8988T (cell line): ENCODE data around the gene STXBP2.

Source experiments
- DNase-seq: peaks from one replicate; pipeline ENCODE4 v3.0.0; 2011

STXBP2 gene

GRCh38 chr19:7657131-7657751 is 20.3 kb downstream of the STXBP2 start:
- DNase-seq, result no peak

GRCh38 chr19:7658219-7658686 is 21.3 kb downstream of the STXBP2 start:
- no peak for DNase-seq

- DNase-seq, result no peak
Measured at GRCh38 chr19:7661744-7662538, 25.0 kb downstream of the STXBP2 start.

- no peak for DNase-seq
Measured at GRCh38 chr19:7662657-7663056, 25.7 kb downstream of the STXBP2 start.

GRCh38 chr19:7663706-7664105 is 26.8 kb downstream of the STXBP2 start:
- DNase-seq, result no peak

GRCh38 chr19:7665076-7665475 is 28.2 kb downstream of the STXBP2 start:
- no peak for DNase-seq

GRCh38 chr19:7668842-7669241 is 31.9 kb downstream of the STXBP2 start, which contains the start of gene RETN:
Gene RETN (plus strand): TSS chr19:7669049. CDS start chr19:7669327, 278 bp downstream.
- DNase-seq, result no peak

GRCh38 chr19:7669641-7670040 is 32.7 kb downstream of the STXBP2 start:
- DNase-seq, result no peak

GRCh38 chr19:7670150-7670783 is 33.4 kb downstream of the STXBP2 start:
- no peak for DNase-seq

- no peak for DNase-seq
Measured at GRCh38 chr19:7670790-7671189, 33.9 kb downstream of the STXBP2 start.

GRCh38 chr19:7672522-7672921 is 35.6 kb downstream of the STXBP2 start:
- DNase-seq, result no peak

- peak; percentile 52 for DNase-seq
Measured at GRCh38 chr19:7674010-7675005, 37.4 kb downstream of the STXBP2 start.

GRCh38 chr19:7676376-7676775 is 39.5 kb downstream of the STXBP2 start:
- no peak for DNase-seq

GRCh38 chr19:7676854-7677253 is 39.9 kb downstream of the STXBP2 start, which contains the start of gene MCEMP1:
Gene MCEMP1 (plus strand): TSS chr19:7677090. CDS start chr19:7677121, 31 bp downstream.
- no peak for DNase-seq

- DNase-seq, result no peak
Measured at GRCh38 chr19:7677669-7678311, 40.9 kb downstream of the STXBP2 start.

- DNase-seq, result no peak
Measured at GRCh38 chr19:7678971-7679751, 42.3 kb downstream of the STXBP2 start.

GRCh38 chr19:7679771-7680605 is 43.1 kb downstream of the STXBP2 start:
- no peak for DNase-seq

- DNase-seq, result peak; percentile 88
Measured at GRCh38 chr19:7680606-7681339, 43.9 kb downstream of the STXBP2 start, which contains the start of gene TRAPPC5. Gene TRAPPC5 (plus strand): TSS chr19:7680833. CDS start chr19:7682254, 1,421 bp downstream.
